GM12892 (cell line): ENCODE measurements around the gene RERG.

ENCODE experiments used
- POLR2A ChIP-seq: IDR thresholded peaks from 2 replicates; pipeline ENCODE4 v1.6.1; 2011; ENCODE audit warnings: low read depth, low read length, control low read depth
- POLR2AphosphoS5 ChIP-seq: IDR thresholded peaks from 2 replicates; pipeline ENCODE4 v1.6.1; 2011; ENCODE audit warnings: low read depth, low read length, control low read depth

DNA sequence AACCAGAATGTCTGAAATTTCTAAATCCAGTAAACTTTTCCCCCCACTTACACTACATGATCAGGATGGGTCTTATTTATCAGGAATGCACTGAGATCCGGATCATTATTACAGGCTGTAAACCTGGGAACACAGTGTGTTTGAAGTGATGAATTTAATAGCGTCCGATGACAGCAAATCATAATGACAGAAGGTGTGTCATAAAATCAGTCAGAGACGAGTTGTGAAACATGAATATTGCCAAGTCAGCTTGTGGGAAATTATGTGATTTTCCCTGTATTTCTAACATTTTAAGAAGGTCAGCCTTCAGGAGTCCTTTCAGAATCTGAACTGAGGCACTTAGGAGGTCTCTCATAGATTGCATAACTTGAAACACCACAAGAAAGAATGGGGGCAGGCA, 36.7 kb downstream of the RERG start:
- TF ChIP-seq POLR2A (no peak), POLR2AphosphoS5 (no peak)
